HG03342 (cell line): ENCODE measurements around the gene MYO5A.

Experiments used
- ATAC-seq: cut with Tn5 transposase; IDR thresholded peaks from one replicate; pipeline ENCODE4 v1.9.1; 2021; ENCODE audit warnings: mild to moderate bottlenecking, moderate library complexity; ENCODE audit not compliant: unreplicated experiment

MYO5A gene

DNA sequence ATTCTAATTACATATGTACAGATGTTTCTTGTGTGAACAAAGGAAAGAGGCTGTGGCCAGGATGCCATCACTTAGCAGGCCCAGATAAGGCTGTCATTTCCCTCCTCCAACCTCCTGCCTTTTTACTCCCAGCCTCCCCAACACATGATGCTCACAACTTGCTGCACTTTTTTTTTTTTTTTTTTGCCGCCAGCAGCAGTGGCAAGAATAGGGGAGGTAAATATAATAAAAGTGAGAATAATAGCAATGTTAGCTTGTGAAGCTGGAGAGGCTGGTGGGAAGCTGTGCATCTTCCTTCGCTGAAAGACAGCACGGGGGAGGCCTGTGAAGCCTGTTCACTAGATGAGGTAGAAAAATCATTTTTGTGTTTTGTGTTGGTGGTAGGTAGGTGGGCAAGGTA, 190.6 kb downstream of the MYO5A start:
- no peak for ATAC-seq

DNA sequence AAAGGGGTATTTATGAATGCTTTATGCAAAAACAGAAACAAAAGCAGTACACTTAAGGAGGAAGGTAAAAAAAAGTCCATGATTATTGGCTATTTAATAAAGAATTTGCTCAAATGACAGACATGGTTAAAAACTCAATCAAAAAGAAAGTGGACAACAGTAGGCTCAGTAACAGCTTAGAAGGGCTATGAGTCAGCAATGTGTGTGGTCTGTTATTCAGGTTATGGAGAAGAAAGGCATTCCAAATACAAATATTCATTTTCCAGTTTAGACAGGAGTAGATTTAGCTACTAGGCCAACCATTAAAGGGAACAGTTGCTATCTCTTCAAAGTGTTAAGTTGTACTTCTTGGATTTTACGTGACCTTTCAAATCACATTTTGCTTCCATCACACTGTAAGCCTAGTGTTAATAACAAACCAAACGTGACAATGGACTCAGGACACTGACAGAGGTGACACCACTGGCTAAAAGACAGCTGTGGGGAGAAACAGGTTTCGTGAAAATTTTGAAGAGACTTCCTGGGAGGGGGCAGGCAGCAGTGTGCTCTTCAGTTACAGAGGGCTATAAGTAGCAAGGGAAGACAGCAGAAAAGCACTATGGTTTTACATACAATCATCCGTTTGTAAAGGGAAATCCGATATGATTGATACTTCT, 191.4 kb downstream of the MYO5A start:
- ATAC-seq, result no peak

DNA sequence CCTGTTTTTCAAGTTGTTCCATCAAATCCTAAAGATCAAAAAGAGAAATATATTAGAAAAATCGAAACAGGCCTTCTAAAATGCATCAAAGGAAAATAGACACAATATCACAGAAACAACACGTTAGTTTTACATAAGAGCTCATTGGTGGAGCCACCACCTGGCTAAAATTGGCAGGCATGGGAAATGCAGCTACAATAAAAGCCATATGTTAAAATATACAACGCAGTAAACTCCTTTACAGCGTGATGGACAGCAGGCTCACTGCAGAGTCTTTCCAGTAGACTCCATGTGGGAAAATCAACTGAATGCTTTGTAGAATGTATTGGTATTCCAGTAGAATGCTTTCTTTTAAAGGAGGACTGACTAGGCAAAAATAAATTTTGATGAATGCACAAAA, 192.2 kb downstream of the MYO5A start:
- ATAC-seq, result no peak

DNA sequence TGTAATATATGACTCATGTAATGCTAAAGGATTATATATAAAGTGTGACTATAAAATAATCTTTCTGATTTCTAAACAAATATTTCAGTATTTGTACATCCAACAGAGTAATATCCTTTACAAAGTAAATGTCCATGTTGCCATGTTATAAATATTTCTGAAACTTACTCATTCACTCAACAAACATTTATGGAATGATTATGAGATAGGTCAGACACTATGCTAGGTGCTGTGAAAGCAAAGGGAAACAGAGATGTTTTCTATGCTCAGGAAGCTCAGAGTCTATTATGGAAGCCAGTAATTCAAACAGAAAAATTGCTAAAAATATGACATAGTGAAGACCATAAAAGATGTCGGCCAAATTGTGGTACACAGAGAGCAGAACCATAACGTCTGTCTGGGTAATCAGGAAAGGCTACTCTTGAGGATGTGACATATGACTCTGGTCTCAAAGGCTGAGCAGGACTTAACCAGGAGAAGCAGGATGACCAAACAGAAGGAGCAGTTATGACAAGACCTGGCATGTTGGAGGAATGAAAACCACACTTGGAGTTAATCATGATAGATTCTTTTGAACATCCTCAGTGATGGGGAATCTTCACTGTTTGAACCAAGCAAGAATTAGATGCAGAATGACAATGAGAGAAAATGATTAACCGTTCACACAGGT, 194.1 kb downstream of the MYO5A start:
- no peak for ATAC-seq

DNA sequence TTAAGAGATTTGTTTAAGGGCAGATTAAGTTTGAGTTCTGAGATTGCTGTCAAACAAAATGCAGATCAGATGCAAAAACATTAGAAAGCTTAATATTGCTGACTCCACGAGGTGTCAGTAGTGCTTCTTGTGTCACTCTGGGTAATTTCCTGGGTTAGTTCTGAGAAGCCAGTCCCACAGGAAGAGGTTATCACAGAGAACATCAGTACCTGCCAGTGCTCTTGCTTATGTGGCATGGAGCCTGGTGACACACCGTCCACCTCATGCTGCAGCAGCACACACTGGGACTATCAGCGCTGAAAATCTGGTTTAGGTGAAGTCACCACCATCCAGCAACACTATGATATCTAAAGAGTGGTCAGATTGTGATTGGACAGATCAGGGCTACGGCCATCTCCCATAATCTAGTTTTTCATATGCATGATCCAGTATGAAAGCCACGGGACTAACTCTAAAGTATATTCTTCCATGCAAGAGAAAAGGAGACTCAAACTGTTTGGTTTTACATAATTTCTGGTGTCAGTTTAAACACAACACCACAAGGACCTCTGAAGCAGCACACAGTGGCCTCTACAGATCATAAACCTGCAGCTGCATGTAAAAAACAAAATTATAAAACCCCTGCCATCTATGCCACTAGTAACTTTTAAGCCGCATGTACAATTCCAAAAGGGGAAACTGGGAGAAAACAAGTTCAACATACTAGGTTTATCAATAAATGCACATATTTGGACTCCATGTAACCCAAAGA, 197.0 kb downstream of the MYO5A start:
- peak; percentile 80 for ATAC-seq

DNA sequence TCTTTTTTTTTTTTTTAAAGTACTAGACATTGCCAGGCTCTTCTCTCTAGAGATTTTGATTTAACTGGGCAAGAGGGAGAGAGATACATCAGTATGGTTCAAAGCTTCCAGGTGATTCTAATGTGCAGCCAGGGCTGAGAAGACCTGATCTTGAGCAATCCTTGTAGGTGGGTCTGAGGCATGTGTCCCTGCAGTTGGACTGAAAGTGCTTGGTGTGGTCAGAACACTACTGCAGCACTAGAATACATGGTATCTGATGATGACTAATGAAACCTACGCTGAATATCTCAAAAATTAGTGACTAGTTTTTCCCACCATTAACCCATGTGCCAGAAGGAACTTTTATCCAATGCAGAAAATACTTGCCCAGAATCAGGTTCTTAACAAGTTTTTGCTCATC, 198.7 kb downstream of the MYO5A start:
- no peak for ATAC-seq

DNA sequence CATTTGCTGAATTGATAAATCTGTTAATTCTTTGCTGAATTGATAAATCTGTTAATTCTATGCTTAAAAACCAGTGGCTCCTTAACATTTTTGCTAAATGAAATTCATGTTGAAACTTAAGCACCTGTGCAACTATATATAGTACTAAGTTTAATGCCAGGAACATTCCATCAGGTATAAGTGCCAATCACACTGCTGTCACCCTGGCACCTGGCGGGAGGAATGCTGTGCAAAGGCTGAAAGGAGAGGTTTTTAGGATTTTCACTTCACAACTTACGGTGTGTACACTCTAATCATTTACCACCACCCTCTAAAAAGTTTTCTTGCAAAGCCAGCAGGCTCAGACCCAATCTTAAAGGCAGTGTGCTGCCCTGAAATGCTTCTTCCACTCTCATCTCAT, 199.5 kb downstream of the MYO5A start:
- no peak for ATAC-seq

DNA sequence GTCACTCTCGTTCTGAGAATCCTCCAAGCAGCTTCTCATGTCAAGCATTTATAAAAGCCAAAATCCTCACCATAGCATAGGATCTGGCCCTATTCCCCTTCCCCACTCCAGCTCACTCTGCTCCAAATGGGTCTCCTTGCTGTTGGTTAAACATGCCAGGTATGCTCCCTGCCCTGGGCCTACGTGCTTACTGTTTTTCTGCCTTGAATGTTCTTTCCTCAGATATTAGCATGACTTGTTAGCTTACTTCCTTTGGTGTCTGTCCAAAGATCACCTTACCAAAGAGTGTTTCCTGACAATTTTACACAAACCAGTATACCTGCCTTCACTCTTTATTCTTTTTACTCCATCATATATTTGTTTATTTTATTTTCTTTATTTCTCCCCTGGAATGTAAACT, 200.0 kb downstream of the MYO5A start:
- no peak for ATAC-seq

DNA sequence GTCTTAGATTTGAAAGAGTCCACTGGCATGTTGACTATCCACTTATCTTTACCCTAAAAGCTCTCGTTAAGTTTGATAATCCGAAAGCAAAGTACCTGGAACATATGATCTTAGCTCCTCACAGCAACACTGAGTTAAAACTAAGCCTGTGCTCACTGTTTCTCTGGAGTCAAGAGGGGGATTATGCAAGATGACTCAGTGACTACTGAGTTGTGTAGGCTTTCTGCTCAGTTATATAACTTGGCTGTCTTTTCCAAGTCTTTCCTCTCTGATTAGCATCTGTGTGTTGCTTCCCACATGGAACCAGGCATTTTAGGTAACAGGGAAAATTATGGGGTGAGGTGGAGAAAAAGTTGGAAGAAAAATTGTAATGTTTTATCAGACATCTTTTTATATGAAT, 201.9 kb downstream of the MYO5A start:
- ATAC-seq, result no peak

DNA sequence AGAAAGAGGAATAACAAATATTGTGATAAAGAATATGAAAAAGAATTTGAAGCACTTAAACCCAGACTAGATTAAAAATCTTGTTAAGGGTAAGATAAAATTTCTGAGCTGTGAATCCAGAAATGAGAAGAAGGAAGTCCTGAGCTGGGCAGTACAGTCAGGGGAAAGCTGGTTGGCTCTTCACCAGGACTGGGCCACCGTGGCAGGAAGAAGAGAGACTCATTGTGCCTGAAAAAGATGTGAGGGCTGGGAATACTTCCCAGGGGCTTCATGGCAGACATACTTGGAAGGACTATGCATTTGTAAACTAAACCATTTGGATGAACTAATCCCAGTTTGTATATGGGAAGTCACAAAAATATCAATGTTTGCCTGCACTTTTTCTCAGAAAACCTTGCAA, 204.6 kb downstream of the MYO5A start:
- no peak for ATAC-seq

DNA sequence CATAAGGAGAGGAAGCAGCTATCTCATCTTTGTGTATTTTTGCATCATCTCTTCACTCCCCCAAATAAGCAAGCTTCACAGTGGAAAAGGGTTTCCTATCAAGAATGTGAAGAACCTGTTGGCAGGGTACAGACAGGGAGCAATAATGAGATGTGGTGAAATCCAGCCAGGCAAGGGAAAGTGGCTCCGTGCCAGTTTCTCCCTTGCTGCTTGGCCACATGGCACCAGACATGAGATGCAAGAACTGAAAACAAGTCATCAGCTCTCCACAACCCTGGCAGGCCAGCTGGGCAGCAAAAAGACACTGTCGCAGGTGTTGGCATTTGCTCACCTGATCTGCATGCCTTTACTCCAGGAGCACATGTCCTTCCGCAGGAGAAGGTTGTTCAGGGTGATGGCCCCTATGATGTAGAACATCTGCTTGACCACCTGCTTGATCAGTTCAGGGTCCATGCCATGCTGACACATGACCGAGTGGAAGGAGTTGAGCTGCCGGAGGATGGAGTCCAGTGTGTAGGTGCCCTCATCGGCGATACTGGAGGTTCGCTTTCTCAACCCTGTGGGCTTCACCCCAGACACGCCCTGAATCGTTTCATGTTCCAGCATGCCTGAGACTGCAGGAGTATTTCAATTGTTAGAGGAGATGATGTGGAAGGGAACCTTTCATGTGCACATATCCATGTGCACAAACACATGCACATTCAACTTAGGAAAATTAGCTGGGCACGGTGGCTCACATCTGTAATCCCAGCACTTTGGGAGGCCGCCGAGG, 209.8 kb downstream of the MYO5A start:
- no peak for ATAC-seq

DNA sequence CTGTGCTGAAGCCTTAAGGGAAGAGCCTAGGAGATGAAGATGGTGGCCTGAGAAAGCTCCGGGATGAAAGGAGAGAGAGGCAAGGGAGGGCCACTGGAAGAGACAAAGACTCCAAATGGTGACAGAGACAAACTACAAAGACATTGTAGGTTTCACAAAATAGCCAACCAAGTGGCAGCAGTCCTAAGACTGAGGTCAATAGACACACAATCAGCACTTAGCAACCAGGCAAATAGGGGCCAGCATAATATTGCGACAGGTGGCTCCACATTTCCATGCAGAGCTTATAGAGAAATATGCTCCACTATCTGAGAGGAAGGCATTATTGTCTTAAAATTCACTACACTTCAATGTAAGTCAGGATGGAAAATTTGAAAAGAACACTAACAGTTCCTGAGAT, 211.0 kb downstream of the MYO5A start:
- ATAC-seq, result no peak

DNA sequence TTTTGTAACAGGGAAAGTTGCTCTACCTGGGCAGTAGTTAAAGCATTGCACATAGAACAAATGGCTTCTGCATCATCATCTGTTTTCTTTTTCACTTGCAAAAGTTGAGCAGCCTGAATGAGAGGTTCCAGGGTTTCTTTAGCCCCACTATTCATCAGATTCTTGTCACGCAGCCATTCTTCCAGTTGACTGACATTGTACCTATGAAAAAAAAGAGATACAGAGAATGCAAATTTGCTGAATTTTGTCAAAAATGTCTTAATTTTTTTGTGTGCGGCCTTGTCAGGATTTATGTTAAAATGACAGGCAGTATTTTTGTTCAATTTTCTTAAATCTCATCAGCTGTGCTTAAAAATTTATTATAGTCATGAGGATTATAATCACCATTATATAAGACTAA, 211.7 kb downstream of the MYO5A start:
- no peak for ATAC-seq

DNA sequence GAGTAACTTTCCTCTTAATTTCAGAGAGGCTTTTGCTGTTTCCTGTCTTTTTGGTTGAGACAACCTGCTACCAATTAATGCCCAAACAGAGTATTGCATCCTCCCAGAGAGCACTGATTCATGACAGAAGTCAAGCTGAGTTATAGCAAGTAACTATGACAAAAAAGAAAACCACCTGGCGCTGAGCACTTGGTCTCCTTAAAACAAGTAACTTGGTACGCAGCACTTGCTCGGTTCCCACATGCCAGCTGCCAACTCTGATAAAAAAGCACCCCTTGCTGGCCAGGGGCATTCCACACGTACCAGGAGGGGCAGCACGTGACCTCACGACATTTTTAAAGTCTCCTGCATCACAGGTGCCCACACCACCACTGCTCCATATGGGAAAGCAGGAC, 219.5 kb downstream of the MYO5A start:
- peak; percentile 59 for ATAC-seq

DNA sequence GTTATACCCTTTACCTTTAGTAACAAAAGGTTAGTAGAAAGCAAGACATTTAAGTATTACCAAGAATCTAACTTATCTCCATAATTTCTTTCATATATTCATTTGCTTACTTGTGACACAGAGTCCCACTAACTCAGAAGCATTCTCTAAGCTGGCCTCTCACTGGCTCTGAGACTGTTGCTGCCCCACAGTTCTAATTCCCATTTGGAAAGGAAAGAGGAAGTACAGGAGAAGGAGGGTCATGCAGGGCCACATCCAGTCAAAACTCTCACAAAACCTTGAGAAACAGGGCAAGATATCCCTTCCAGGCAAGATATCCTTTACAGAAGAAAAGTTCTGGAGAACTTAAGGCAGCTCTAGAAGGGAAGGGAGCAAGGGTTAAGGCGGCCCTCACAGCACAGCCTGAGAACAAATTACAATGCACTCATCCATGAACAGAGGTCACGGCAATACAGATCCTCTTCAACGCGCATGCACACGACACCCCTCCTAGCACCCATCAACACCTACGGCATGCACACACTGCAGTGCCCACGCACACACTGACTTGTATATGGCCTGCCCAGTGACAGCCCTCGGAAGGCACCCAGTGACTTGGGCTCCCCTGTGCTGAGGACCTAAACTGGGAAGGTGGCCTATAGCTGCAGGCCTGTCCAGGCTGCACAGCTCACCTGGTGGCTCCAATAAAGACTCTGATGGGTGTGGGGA, 220.1 kb downstream of the MYO5A start:
- peak; percentile 68 for ATAC-seq

DNA sequence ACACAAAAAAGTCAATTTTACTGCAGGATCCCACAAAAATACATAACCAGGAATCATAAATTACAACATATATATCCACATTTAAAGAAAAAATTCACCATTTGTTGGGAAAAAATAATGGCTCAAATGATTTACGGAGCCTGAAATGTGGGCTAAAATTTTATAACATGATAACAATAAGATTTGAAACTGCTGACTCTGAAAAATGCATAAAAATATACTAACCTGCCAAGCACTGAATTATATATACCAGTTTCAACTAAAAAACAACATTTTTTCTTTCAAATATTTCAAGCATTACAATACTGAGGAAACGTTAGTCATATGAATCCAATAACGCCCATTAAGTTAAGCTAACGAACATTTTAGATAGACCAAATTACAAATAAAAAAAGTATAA, 220.8 kb downstream of the MYO5A start:
- no peak for ATAC-seq

DNA sequence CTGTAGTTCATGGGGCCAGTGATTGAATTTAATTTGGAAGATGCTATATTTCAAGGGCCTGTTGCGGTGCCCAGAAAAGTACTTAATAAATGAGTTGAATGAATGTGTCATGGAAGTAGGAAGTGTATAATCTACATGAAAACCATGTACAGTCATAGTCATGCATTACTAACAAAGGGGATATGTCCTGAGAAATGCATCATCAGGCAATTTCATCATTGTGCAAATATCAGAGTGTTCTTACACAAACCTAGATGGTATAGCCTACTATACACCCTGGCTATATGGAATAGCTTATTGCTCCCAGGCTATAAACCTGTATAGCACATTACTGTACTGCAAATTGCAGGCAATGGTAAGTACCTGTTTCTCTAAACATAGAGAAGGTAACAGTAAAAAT, 222.4 kb downstream of the MYO5A start:
- ATAC-seq, result no peak

DNA sequence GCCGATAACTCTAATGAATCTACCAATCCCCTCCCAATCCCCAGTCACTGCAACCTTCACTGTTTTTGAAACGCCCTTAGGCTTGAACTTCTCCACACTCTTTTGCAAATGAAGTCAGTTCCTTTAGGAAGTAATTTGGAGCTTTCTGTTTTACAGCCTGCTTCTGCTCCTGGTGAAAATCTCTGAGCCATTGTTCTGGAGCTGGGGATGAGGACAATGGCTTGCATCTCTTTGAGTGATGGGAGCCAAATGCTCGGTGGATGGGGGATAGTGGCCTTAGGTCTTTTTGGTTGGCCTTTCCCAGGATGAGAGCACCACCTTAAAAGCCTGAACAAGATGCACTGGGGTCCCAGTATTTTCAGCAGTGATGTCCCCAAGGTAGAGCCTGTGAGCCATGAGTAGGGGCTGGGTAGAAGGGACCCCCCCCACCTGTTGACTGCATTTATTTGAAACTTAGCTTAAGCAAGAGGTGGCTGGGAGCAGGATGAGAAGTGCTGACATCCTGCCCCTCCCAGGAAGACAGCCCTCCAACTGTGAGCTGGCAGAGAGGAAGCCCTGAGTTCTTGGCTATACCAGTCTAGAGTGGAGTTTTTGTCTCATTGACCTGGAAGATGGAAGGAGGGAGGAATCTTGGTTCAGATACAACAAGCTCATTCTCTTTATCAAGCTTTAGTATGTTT, 225.4 kb downstream of the MYO5A start:
- ATAC-seq, result no peak

DNA sequence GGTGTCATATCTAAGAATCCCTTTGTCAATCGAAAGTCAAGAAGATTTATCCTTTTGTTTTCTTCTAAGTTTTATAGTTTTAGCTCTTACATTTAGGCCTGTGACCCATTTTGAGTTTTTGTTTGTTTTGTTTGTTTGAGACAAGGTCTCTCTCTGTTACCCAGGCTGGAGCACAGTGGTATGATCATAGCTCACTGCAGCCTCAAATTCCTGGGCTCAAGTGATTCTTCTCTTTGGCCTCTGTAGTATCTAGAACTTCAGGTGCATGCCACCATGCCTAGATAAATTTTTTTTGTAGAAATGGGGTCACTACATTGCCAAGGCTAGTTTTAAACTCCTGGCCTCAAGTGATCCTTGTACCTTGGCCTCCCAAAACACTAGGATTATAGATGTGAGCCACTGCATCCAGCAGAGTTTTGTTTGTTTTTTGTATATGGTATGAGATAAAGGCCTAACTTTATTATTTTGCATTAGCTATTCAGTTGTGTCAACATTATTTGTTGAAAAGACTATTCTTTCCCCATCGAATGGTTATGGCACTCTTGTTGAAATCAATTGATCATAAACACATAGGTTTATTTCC, 227.3 kb downstream of the MYO5A start:
- no peak for ATAC-seq

DNA sequence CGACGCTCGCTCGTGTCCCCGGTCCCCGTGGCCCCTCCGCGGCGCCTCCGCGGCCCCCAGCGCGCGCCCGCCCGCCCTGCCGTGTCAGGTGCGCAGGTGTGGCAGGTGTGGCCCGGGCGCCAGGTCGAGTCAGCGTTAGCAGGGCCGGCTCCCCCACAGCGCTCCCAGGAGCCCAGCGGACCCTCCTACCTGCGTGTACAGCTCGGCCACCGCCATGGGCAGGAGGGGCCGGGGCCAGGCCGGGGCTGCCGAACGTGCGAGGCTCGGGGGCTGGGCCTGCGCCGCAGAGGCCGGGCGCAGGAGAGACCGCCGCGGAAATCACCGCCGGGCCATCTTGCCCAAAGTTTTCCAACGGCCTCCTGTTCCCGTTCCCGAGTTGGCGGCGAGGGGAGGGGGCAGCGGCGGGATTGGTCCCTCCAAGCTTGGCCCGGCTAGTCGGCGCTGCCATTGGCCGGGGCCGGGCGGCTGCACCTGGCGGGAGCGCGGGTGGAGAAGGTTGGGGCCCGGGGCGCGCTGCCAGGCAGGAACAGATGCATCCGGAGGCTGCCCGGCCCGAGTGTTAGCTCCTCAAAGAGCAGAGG, 233.2 kb downstream of the MYO5A start, which contains the start of gene MYO5C:
Gene MYO5C (minus strand): TSS at position 384 of the 581 bp plus-strand sequence. CDS start 168 bp downstream, at position 216.
- ATAC-seq, result no peak
